Right cardiac atrium (tissue), 5 donors: ENCODE data around the gene CGB8. TPM values are rescaled to one million over a fixed set of nuclear protein-coding genes. Genes with fewer than 3 reads are reported as not detected.
A peak's percentile ranks its signal among the peaks of the same experiment; 100 is the strongest.

Experiments used
- ATAC-seq, 2 donors: fragments of 200-7000 bp; cut with Tn5 transposase; one replicate each; pipeline versions ENCODE4 v1.8.0 to v1.9.1; 2020; ENCODE audit warnings: moderate library complexity in 2 of 2, mild to moderate bottlenecking in 1 of 2
- DNase-seq, 3 donors: peaks; one replicate each; pipeline ENCODE4 v3.0.0-alpha.2; 2020
- H3K27ac ChIP-seq: one replicate; pipeline ENCODE4 v1.5.1; 2013; ENCODE audit warnings: mild to moderate bottlenecking, low read length, control low read depth, moderate library complexity
- H3K27me3 ChIP-seq: one replicate; pipeline ENCODE4 v1.6.1; 2013; ENCODE audit not compliant: control insufficient read depth, insufficient read depth
- H3K4me1 ChIP-seq: one replicate; pipeline ENCODE4 v1.6.1; 2013; ENCODE audit warnings: low read length; ENCODE audit not compliant: control insufficient read depth, insufficient read depth
- H3K4me3 ChIP-seq: one replicate; pipeline ENCODE4 v1.5.1; 2013; ENCODE audit warnings: low read length, control low read depth
- H3K9me3 ChIP-seq: one replicate; pipeline ENCODE4 v1.6.1; 2013; ENCODE audit warnings: low read length; ENCODE audit not compliant: control insufficient read depth
- WGBS: extraction: QIAGEN DNeasy Blood & Tissue Kit; methylation state at CpG from one replicate; pipeline ENCODE4 v1.1.7; 2013; 5-methylcytosine and 5-hydroxymethylcytosine counted together
- intact Hi-C, 4 donors: fragments of 100-400 bp; cut with DNase I; formaldehyde crosslinking; loops; one replicate each; pipeline versions ENCODE4 v1.11.0 to v1.14.0; 2022 to 2023
- microRNA-seq, 2 donors: library from miRNA; unstranded; fragments of <30 nt; microRNA quantifications; one replicate each; pipeline ENCODE4 v1.2.0, GENCODE V29; 2020 to 2021
- polyA plus RNA-seq: library from polyadenylated mRNA; stranded (reverse); fragments of 200-250 nt; gene quantifications from one replicate; pipeline ENCODE4 v1.2.3, GENCODE V29; 2013
- total RNA-seq, 4 donors: library from RNA; stranded (reverse); fragmentation: NEBNext Ultra II Directional; extraction: Animal tissue kit (Norgen Biotek cat#: 25700); gene quantifications; one replicate each; pipeline ENCODE4 v1.2.1, GENCODE V29; 2021
- donor health status: healthy with polysubstance abuse.
- donor health status: DM: no; HTN: yes; CAD: no.
- donor health status: DM: no; HTN: no; CAD: no.
- donor health status: DM: no; HTN: yes; CAD: no; lungs with severe emphysema.
- donor health status: DM: yes; HTN: yes; CAD: no.

The CGB8 gene
- total and polyA plus RNA-seq, 5 donors = not detected

DNA sequence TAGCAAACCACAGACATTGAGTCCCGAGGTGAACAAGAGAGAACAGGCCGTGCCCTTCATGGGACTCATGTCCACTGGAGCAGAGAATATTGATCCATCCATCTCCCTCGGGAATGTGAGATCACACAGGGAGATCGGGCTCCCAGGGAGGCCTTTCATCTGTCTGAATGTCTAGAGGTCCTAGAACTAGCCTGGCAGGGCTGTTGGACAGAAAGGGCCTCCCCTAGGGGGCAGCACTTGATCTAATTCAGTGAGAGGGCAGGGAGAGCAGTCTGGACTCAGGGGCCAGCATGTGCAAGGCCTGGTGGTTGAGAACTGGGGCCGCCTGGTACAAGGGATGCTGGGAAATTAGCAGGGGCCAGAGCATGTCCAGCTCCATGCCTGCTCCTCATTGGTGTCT lies 50.9 kb downstream of the CGB8 start:
- no peak overlapping the region for H3K27ac ChIP-seq
- intact Hi-C loops = no loop called here
- no peak overlapping the region for H3K4me3 ChIP-seq
- DNase-seq (peak in 1 of 3 donors; percentile 67), ATAC-seq (no peak)
- no peaks in the 10 kb centered on the region for H3K9me3 ChIP-seq
- peaks cover 2% of the 10 kb centered on the region for H3K4me1 ChIP-seq
- H3K27me3 ChIP-seq = no peaks in the 10 kb centered on the region
- WGBS = 76% methylated on average over 5 of the region's 5 CpGs

Small RNA genes within 50 kb of the gene (microRNA-seq; reads per million reads assigned to microRNA genes)
- 0 reads per million in 2 donors for gene MIR6798

Other genes with a start within 250 kb of the CGB8 start
- gene BCAT2, start 238.1 kb downstream of the CGB8 start, total RNA-seq = 10 to 100 TPM; 24.6 to 46.7 (median 37.9) TPM
- 39.7 TPM for gene BCAT2, start 238.1 kb downstream of the CGB8 start, polyA plus RNA-seq
- gene HSD17B14, start 212.6 kb downstream of the CGB8 start, total RNA-seq = 1 to 10 TPM; 4.0 to 7.6 (median 5.5) TPM
- gene HSD17B14, start 212.6 kb downstream of the CGB8 start, polyA plus RNA-seq = 4.0 TPM
- gene PLEKHA4, start 180.5 kb downstream of the CGB8 start, total RNA-seq = 10 to 100 TPM; 37.4 to 50.2 (median 44.0) TPM
- 32.0 TPM for gene PLEKHA4, start 180.5 kb downstream of the CGB8 start, polyA plus RNA-seq
- 10 to 100 TPM; 60.8 to 80.2 (median 70.9) TPM for gene PPP1R15A, start 176.7 kb downstream of the CGB8 start, total RNA-seq
- 156 TPM for gene PPP1R15A, start 176.7 kb downstream of the CGB8 start, polyA plus RNA-seq
- gene TULP2, start 150.4 kb downstream of the CGB8 start, total RNA-seq = 1 to 10 TPM in 1 of 4 donors, under 1 TPM in 2, not detected in 1; 0.40 to 1.4 (median 0.46) TPM
- 0.07 TPM for gene TULP2, start 150.4 kb downstream of the CGB8 start, polyA plus RNA-seq
- 100 to 1,000 TPM; 275 to 327 (median 307) TPM for gene NUCB1, start 148.8 kb downstream of the CGB8 start, total RNA-seq
- gene NUCB1, start 148.8 kb downstream of the CGB8 start, polyA plus RNA-seq = 213 TPM
- under 1 TPM in 1 of 4 donors, not detected in 3; 0.31 TPM for gene DHDH, start 115.4 kb downstream of the CGB8 start, total RNA-seq
- not detected for gene DHDH, start 115.4 kb downstream of the CGB8 start, polyA plus RNA-seq
- gene BAX, start 94.2 kb downstream of the CGB8 start, total RNA-seq = 10 to 100 TPM; 23.8 to 34.6 (median 30.4) TPM
- gene BAX, start 94.2 kb downstream of the CGB8 start, polyA plus RNA-seq = 24.4 TPM
- 1,000 to 10,000 TPM; 1,459 to 1,840 (median 1,541) TPM for gene FTL, start 83.8 kb downstream of the CGB8 start, total RNA-seq
- gene FTL, start 83.8 kb downstream of the CGB8 start, polyA plus RNA-seq = 1,675 TPM
- 10 to 100 TPM; 62.7 to 95.9 (median 89.0) TPM for gene GYS1, start 55.8 kb downstream of the CGB8 start, total RNA-seq
- gene GYS1, start 55.8 kb downstream of the CGB8 start, polyA plus RNA-seq = 61.4 TPM
- gene RUVBL2, start 55.2 kb downstream of the CGB8 start, total RNA-seq = 10 to 100 TPM; 39.4 to 47.3 (median 45.4) TPM
- gene RUVBL2, start 55.2 kb downstream of the CGB8 start, polyA plus RNA-seq = 54.5 TPM
- not detected for gene LHB, start 32.0 kb downstream of the CGB8 start, total RNA-seq
- not detected for gene LHB, start 32.0 kb downstream of the CGB8 start, polyA plus RNA-seq
- gene CGB3, start 24.8 kb downstream of the CGB8 start, total RNA-seq = not detected
- gene CGB3, start 24.8 kb downstream of the CGB8 start, polyA plus RNA-seq = not detected
- gene CGB2, start 17.2 kb downstream of the CGB8 start, total RNA-seq = not detected
- gene CGB2, start 17.2 kb downstream of the CGB8 start, polyA plus RNA-seq = not detected
- gene CGB1, start 12.2 kb downstream of the CGB8 start, total RNA-seq = not detected
- not detected for gene CGB1, start 12.2 kb downstream of the CGB8 start, polyA plus RNA-seq
- gene CGB5, start 5.3 kb downstream of the CGB8 start, total RNA-seq = not detected
- gene CGB5, start 5.3 kb downstream of the CGB8 start, polyA plus RNA-seq = not detected
- gene CGB7, start 8.6 kb upstream of the CGB8 start, total RNA-seq = under 1 TPM in 1 of 4 donors, not detected in 3; 0.26 TPM
- gene CGB7, start 8.6 kb upstream of the CGB8 start, polyA plus RNA-seq = 0.07 TPM
- gene NTF4, start 15.7 kb upstream of the CGB8 start, total RNA-seq = under 1 TPM in 3 of 4 donors, not detected in 1; 0.37 to 0.53 (median 0.41) TPM
- 2.2 TPM for gene NTF4, start 15.7 kb upstream of the CGB8 start, polyA plus RNA-seq
- gene KCNA7, start 23.6 kb upstream of the CGB8 start, total RNA-seq = 1 to 10 TPM; 1.2 to 1.5 (median 1.4) TPM
- 2.8 TPM for gene KCNA7, start 23.6 kb upstream of the CGB8 start, polyA plus RNA-seq
- 100 to 1,000 TPM; 117 to 146 (median 132) TPM for gene SNRNP70, start 36.3 kb upstream of the CGB8 start, total RNA-seq
- 144 TPM for gene SNRNP70, start 36.3 kb upstream of the CGB8 start, polyA plus RNA-seq
- gene LIN7B, start 65.3 kb upstream of the CGB8 start, total RNA-seq = 10 to 100 TPM; 18.0 to 23.6 (median 19.7) TPM
- gene LIN7B, start 65.3 kb upstream of the CGB8 start, polyA plus RNA-seq = 33.4 TPM
- gene C19orf73, start 70.0 kb upstream of the CGB8 start, total RNA-seq = 1 to 10 TPM; 1.2 to 2.1 (median 1.7) TPM
- 3.3 TPM for gene C19orf73, start 70.0 kb upstream of the CGB8 start, polyA plus RNA-seq
- gene PPFIA3, start 70.4 kb upstream of the CGB8 start, total RNA-seq = 10 to 100 TPM in 3 of 4 donors, 1 to 10 TPM in 1; 9.5 to 11.9 (median 10.9) TPM
- 13.2 TPM for gene PPFIA3, start 70.4 kb upstream of the CGB8 start, polyA plus RNA-seq
- gene HRC, start 106.3 kb upstream of the CGB8 start, total RNA-seq = 100 to 1,000 TPM; 505 to 682 (median 577) TPM
- gene HRC, start 106.3 kb upstream of the CGB8 start, polyA plus RNA-seq = 712 TPM
- gene TRPM4, start 108.7 kb upstream of the CGB8 start, total RNA-seq = 10 to 100 TPM; 28.3 to 36.4 (median 33.6) TPM
- 32.5 TPM for gene TRPM4, start 108.7 kb upstream of the CGB8 start, polyA plus RNA-seq